HG03045 (cell line): Measurements from ENCODE around the gene TEX44.
A peak's percentile ranks its signal among the peaks of the same experiment; 100 is the strongest.

Source experiments
- ATAC-seq: cut with Tn5 transposase; IDR thresholded peaks from one replicate; pipeline ENCODE4 v1.9.1; 2021; ENCODE audit warnings: mild to moderate bottlenecking, moderate library complexity; ENCODE audit not compliant: unreplicated experiment

The TEX44 gene

GRCh38 chr2:231632559-231633142 is 40.0 kb downstream of the TEX44 start:
- no peak for ATAC-seq

GRCh38 chr2:231633241-231633976 is 40.7 kb downstream of the TEX44 start:
- ATAC-seq, result no peak

GRCh38 chr2:231634412-231634811 is 41.7 kb downstream of the TEX44 start:
- ATAC-seq, result no peak

GRCh38 chr2:231634951-231635875 is 42.5 kb downstream of the TEX44 start:
- no peak for ATAC-seq

- no peak for ATAC-seq
Observed at GRCh38 chr2:231640241-231640640, 47.6 kb downstream of the TEX44 start.

- ATAC-seq, result no peak
Observed at GRCh38 chr2:231640641-231641111, 48.0 kb downstream of the TEX44 start.

- peak; percentile 52 for ATAC-seq
Observed at GRCh38 chr2:231642631-231643494, 50.2 kb downstream of the TEX44 start.

GRCh38 chr2:231643495-231643888 is 50.8 kb downstream of the TEX44 start:
- ATAC-seq, result no peak
